ENCODE data around the gene ZNF107.
"Not testable (repeated sequence)": the region's sequence is repeated elsewhere in the genome, so short reads cannot be mapped to it uniquely, and the experiment has no call there.

Gene ZNF107

GRCh38 chr7:64691831-64692230, 25.9 kb downstream of the ZNF107 start:
- peaks cover 28% of the 10 kb centered on the region for H3K9me3 Mint-ChIP-seq
- no peak for TF ChIP-seq CTCF (IDR thresholded peaks at IDR 0.05; ENCODE audit: unreplicated experiment in 3 of 3)
- peaks cover 63% of the 10 kb centered on the region for H3K36me3 Mint-ChIP-seq (ENCODE audit: low read depth)
- H3K27ac Mint-ChIP-seq: no peak overlapping the region
- no peaks in the 10 kb centered on the region for H3K4me1 Mint-ChIP-seq
- no peak overlapping the region for H3K4me3 Mint-ChIP-seq
- no peaks in the 10 kb centered on the region for H3K27me3 Mint-ChIP-seq (ENCODE audit: low read depth)

GRCh38 chr7:64697863-64698262, 31.9 kb downstream of the ZNF107 start:
- peaks cover 20% of the 10 kb centered on the region for H3K9me3 Mint-ChIP-seq
- not testable (repeated sequence) for H3K4me1 Mint-ChIP-seq; H3K4me3 Mint-ChIP-seq; H3K27me3 Mint-ChIP-seq (ENCODE audit: low read depth); H3K27ac Mint-ChIP-seq
- peaks cover 84% of the 10 kb centered on the region for H3K36me3 Mint-ChIP-seq (ENCODE audit: low read depth)

DNA sequence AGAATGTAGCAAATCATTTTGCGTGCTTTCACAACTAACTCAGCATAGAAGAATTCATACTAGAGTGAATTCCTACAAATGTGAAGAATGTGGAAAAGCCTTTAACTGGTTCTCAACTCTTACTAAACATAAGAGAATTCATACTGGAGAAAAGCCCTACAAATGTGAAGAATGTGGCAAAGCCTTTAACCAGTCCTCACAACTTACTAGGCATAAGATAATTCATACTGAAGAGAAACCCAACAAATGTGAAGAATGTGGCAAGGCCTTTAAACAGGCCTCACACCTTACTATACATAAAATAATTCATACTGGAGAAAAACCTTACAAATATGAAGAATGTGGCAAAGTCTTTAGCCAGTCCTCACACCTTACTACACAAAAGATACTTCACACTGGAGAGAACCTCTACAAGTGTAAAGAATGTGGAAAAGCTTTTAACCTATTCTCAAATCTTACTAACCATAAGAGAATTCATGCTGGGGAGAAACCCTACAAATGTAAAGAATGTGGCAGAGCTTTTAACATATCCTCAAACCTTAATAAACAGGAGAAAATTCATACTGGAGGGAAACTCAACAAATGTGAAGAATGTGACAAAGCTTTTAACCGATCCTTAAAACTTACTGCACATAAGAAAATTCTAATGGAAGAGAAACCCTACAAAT, 40.8 kb downstream of the ZNF107 start:
- H3K27me3 Mint-ChIP-seq (ENCODE audit: low read depth): no peaks in the 10 kb centered on the region
- no peaks in the 10 kb centered on the region for H3K4me1 Mint-ChIP-seq
- H3K4me3 Mint-ChIP-seq: no peak overlapping the region
- peaks cover 58% of the 10 kb centered on the region for H3K9me3 Mint-ChIP-seq
- H3K27ac Mint-ChIP-seq: no peak overlapping the region
- peaks cover 66% of the 10 kb centered on the region for H3K36me3 Mint-ChIP-seq (ENCODE audit: low read depth)
- no peak for TF ChIP-seq CTCF (IDR thresholded peaks at IDR 0.05; ENCODE audit: unreplicated experiment in 3 of 3)

- H3K27me3 Mint-ChIP-seq (ENCODE audit: low read depth): not testable (repeated sequence)
Observed at GRCh38 chr7:64717896-64718295, 52.0 kb downstream of the ZNF107 start.

GRCh38 chr7:64729089-64729848, 63.3 kb downstream of the ZNF107 start:
- Mint-ChIP-seq H3K4me1 (no peaks in the 10 kb centered on the region), H3K4me3 (no peak overlapping the region)
- TF ChIP-seq CTCF (IDR thresholded peaks at IDR 0.05; ENCODE audit: unreplicated experiment in 3 of 3): no peak

More at GRCh38 chr7:64717896-64718295, 52.0 kb downstream of the ZNF107 start:
- H3K27ac Mint-ChIP-seq; H3K4me3 Mint-ChIP-seq; H3K4me1 Mint-ChIP-seq; H3K36me3 Mint-ChIP-seq (ENCODE audit: low read depth): not testable (repeated sequence)
- H3K9me3 Mint-ChIP-seq: peaks cover 19% of the 10 kb centered on the region

GRCh38 chr7:64733550-64734240, 67.8 kb downstream of the ZNF107 start:
- no peaks in the 10 kb centered on the region for H3K27me3 Mint-ChIP-seq (ENCODE audit: low read depth)
- no peak for TF ChIP-seq CTCF (IDR thresholded peaks at IDR 0.05; ENCODE audit: unreplicated experiment in 3 of 3)

More at GRCh38 chr7:64729089-64729848, 63.3 kb downstream of the ZNF107 start:
- Mint-ChIP-seq H3K9me3 (peaks cover 49% of the 10 kb centered on the region), H3K36me3 (ENCODE audit: low read depth) (no peaks in the 10 kb centered on the region), H3K27me3 (ENCODE audit: low read depth) (no peaks in the 10 kb centered on the region), H3K27ac (no peak overlapping the region)

More at GRCh38 chr7:64733550-64734240, 67.8 kb downstream of the ZNF107 start:
- Mint-ChIP-seq H3K36me3 (ENCODE audit: low read depth) (no peaks in the 10 kb centered on the region), H3K9me3 (peaks cover 27% of the 10 kb centered on the region), H3K27ac (no peak overlapping the region), H3K4me1 (no peaks in the 10 kb centered on the region), H3K4me3 (no peak overlapping the region)
